ENCODE results near the gene GSTO2. TPM values are rescaled to one million over a fixed set of nuclear protein-coding genes. Genes with fewer than 3 reads are reported as not detected.

GSTO2 gene
- total RNA-seq, 3 donors from 2014 or later (not counting 1 experiment from before 2014, with no cell fraction given), result 0.75 to 1.4 (median 0.84) TPM

DNA sequence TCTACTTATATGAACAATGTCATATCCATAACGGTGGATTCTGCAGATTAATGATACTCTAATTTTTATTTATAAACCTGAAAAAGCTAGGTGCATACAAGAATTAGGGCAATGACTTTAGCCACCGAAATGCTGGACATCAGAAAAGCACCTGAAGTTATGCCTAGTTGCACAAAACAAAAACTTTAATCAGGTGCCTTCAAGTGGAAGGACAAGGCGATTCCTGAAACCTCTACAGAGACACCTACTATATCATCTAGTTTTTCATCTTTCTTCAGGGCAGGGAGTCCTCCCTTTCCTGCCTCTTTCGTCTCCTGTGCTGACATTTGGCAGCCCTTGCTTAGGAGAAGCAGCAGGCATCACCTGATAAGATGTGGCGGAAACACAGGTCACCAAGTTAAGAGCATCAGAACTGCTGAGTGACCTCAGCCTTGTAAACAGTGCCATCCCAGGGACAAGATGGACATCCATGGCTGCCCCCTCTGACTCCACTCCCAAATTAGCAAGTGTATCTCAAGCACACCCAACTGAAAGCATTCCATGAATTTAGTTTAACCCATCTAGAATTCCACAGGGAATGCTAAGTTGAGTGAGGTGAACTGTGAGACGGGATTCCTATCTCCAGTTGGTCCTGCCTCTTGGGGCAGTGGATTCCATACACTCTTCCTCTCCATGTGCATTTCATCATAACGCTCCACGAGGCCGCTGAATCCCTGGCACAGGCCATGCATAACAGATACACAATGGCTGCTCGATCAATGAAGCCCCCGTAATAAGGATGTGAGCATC is 63.5 kb downstream of the GSTO2 start:
- intact Hi-C loops (cut with micrococcal nuclease), result loop anchor here (2.0 kb wide), 1 partner anchor 18 kb away; no protein-coding TSS in a partner anchor
- peaks cover 88 to 94% of the 10 kb centered on the region in 2 donors for H3K4me1 Mint-ChIP-seq
- H3K27ac Mint-ChIP-seq, result peak overlapping the region; percentile 98 to 100
- ATAC-seq (no peak), DNase-seq (no peak)
- H3K9me3 Mint-ChIP-seq, result no peaks in the 10 kb centered on the region
- H3K36me3 Mint-ChIP-seq, result peaks cover 6% of the 10 kb centered on the region
- Histone ChIP-seq H3K9me3 (ENCODE audit: control insufficient read depth, insufficient read depth, low read length) (no peaks in the 10 kb centered on the region), H3K4me1 (ENCODE audit: control insufficient read depth, insufficient read depth, low read length) (peaks cover 93% of the 10 kb centered on the region), H3K27me3 (ENCODE audit: control insufficient read depth, insufficient read depth, low read length) (no peaks in the 10 kb centered on the region), H3K4me3 (ENCODE audit: low read length) (no peak overlapping the region), H3K36me3 (ENCODE audit: control insufficient read depth, insufficient read depth, low read length) (peaks cover 13% of the 10 kb centered on the region), H3K27ac (ENCODE audit: low read length) (peak overlapping the region; percentile 94)
- TF ChIP-seq, protein P1, sequence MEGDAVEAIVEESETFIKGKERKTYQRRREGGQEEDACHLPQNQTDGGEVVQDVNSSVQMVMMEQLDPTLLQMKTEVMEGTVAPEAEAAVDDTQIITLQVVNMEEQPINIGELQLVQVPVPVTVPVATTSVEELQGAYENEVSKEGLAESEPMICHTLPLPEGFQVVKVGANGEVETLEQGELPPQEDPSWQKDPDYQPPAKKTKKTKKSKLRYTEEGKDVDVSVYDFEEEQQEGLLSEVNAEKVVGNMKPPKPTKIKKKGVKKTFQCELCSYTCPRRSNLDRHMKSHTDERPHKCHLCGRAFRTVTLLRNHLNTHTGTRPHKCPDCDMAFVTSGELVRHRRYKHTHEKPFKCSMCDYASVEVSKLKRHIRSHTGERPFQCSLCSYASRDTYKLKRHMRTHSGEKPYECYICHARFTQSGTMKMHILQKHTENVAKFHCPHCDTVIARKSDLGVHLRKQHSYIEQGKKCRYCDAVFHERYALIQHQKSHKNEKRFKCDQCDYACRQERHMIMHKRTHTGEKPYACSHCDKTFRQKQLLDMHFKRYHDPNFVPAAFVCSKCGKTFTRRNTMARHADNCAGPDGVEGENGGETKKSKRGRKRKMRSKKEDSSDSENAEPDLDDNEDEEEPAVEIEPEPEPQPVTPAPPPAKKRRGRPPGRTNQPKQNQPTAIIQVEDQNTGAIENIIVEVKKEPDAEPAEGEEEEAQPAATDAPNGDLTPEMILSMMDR (IDR thresholded peaks at IDR 0.05), result no peak
- 94% methylated on average over 11 of the region's 11 CpGs for WGBS (ENCODE audit: insufficient coverage)
- no peaks in the 10 kb centered on the region for H3K27me3 Mint-ChIP-seq (ENCODE audit: low read depth in 2 of 2)
- peak overlapping the region; percentile 77 for H3K4me3 Mint-ChIP-seq

DNA sequence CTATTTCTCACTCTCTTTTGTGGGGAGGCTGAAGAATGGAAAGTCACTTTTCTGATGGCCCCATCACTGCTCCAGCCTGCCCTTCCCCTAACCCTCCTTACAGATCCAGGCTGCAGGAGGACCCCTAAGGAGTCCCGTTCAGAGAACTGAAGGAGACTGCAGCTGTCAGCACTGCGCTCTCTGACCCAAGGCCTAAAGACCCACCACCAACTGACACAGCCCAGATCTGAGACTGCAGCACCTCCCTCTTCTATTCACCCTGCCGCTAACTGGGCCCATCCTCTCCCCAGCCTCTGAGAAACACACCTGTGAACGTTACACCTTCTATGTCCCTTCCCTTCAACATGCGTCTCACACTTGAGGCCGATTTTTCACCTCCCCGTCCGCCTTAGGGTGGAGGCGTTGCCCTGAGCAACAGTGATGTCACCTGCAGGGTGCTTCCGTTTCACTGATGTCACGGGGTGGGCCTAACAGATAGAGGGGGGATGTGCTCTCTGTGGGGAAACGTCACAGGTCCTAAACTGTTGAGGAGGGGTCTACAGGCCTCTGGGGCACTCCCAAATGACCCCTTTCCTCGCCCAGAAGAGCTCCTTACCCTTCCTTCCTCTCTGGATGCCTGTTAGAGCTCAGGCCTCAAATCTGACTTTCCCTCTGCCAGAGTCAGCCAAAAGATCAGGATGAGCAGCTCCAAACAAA is 64.2 kb downstream of the GSTO2 start:
- Histone ChIP-seq H3K4me3 (ENCODE audit: low read length) (no peak overlapping the region), H3K36me3 (ENCODE audit: control insufficient read depth, insufficient read depth, low read length) (peaks cover 13% of the 10 kb centered on the region), H3K9me3 (ENCODE audit: control insufficient read depth, insufficient read depth, low read length) (no peaks in the 10 kb centered on the region), H3K27me3 (ENCODE audit: control insufficient read depth, insufficient read depth, low read length) (no peaks in the 10 kb centered on the region), H3K27ac (ENCODE audit: low read length) (peak overlapping the region; percentile 94), H3K4me1 (ENCODE audit: control insufficient read depth, insufficient read depth, low read length) (peaks cover 85% of the 10 kb centered on the region)
- DNase-seq (peak; percentile 75 to 91), ATAC-seq (peak; percentile 34 to 60 (median 49))
- Mint-ChIP-seq H3K27me3 (ENCODE audit: low read depth in 2 of 2) (no peaks in the 10 kb centered on the region), H3K36me3 (peaks cover 6% of the 10 kb centered on the region), H3K4me3 (peak overlapping the region; percentile 77), H3K9me3 (no peaks in the 10 kb centered on the region), H3K27ac (peak overlapping the region; percentile 98 to 100), H3K4me1 (peaks cover 82 to 89% of the 10 kb centered on the region in 2 donors)
- WGBS (ENCODE audit: insufficient coverage), result 68% methylated on average over 12 of the region's 13 CpGs
- TF ChIP-seq, protein P1 (IDR thresholded peaks at IDR 0.05), result no peak
- intact Hi-C loops (cut with micrococcal nuclease), result loop anchor here (2.0 kb wide), 1 partner anchor 18 kb away; no protein-coding TSS in a partner anchor

DNA sequence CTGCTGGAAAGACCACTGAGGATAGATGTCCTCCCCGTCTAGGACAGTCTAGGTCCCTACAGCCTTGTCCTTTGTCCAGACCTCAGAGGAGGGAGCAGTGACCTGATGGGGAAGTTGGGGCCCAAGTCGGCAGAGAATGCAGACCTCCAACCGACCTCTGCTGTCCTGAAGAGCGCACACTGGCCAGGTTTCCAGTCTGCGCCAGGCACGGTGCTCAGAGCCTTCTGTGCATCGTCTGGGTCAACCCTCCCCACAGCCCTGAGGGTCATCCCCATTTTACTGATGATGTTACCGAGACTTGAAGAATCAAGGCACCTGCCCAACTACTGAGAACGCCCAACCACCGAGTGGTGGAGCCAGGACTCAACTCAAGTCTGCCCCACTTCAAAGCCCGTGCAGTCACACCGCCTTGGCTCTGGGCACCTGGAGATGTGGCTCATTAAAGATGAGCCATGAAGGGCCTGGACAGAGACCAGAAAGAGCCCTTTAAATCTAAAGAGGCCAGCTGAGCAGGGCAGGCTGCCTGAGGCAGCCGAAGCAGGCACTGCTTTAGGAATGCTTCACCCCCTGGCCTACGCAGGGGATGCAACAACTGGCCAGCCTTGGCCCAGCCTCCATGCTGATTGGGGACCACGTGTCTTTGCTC is 64.9 kb downstream of the GSTO2 start:
- H3K27me3 Mint-ChIP-seq (ENCODE audit: low read depth in 2 of 2), result no peaks in the 10 kb centered on the region
- WGBS (ENCODE audit: insufficient coverage), result 86% methylated on average over 15 of the region's 15 CpGs
- H3K4me3 Mint-ChIP-seq, result peak overlapping the region; percentile 77
- DNase-seq, result no peak
- TF ChIP-seq, protein P1 (IDR thresholded peaks at IDR 0.05), result no peak
- no peak for ATAC-seq
- Histone ChIP-seq H3K27ac (ENCODE audit: low read length) (peak overlapping the region; percentile 94), H3K9me3 (ENCODE audit: control insufficient read depth, insufficient read depth, low read length) (no peaks in the 10 kb centered on the region), H3K4me1 (ENCODE audit: control insufficient read depth, insufficient read depth, low read length) (peaks cover 79% of the 10 kb centered on the region), H3K27me3 (ENCODE audit: control insufficient read depth, insufficient read depth, low read length) (no peaks in the 10 kb centered on the region), H3K36me3 (ENCODE audit: control insufficient read depth, insufficient read depth, low read length) (peaks cover 13% of the 10 kb centered on the region), H3K4me3 (ENCODE audit: low read length) (no peak overlapping the region)
- H3K36me3 Mint-ChIP-seq, result peaks cover 6% of the 10 kb centered on the region
- H3K4me1 Mint-ChIP-seq, result peaks cover 81 to 87% of the 10 kb centered on the region in 2 donors
- intact Hi-C loops (cut with micrococcal nuclease), result loop anchor here (2.0 kb wide), 1 partner anchor 17 kb away; no protein-coding TSS in a partner anchor
- no peaks in the 10 kb centered on the region for H3K9me3 Mint-ChIP-seq
- H3K27ac Mint-ChIP-seq, result peak overlapping the region; percentile 98 to 100

Measured in natural killer cell (primary cell).